AG10803 (cell line): ENCODE results near the gene ZNF543.
"Not testable (repeated sequence)": the region's sequence is repeated elsewhere in the genome, so short reads cannot be mapped to it uniquely, and the experiment has no call there.

Source experiments
- DNase-seq: peaks from one replicate; pipeline ENCODE4 v3.0.0; 2010; ENCODE audit warnings: low read depth
- H3K4me3 ChIP-seq: 2 replicates; pipeline ENCODE4 v1.5.1; 2011; ENCODE audit warnings: mild to moderate bottlenecking, low read length, control low read depth
- CTCF ChIP-seq: conservative IDR thresholded peaks from 2 replicates; pipeline ENCODE4 v1.5.1; 2011; ENCODE audit warnings: mild to moderate bottlenecking, low read length, control low read depth, inconsistent platforms

ZNF543 gene

GRCh38 chr19:57320180-57321084 is at the start of gene ZNF543:
ZNF543 (plus strand) TSS chr19:57320472; CDS start chr19:57320854, 382 bp downstream.
- peak within 1 kb of the TSS; percentile 87 for H3K4me3 ChIP-seq
- TF ChIP-seq CTCF: peak; percentile 22; the same call in 1 of the 2 replicates
- peak; percentile 94 for DNase-seq

- TF ChIP-seq CTCF: no peak
- DNase-seq: no peak
- no peak overlapping the region for H3K4me3 ChIP-seq
Observed at GRCh38 chr19:57271280-57271679, 49.0 kb upstream of the ZNF543 start.

- no peak for DNase-seq
- no peak for TF ChIP-seq CTCF
- no peak overlapping the region for H3K4me3 ChIP-seq
Observed at GRCh38 chr19:57273014-57273413, 47.3 kb upstream of the ZNF543 start.

- no peak for TF ChIP-seq CTCF
- no peak for DNase-seq
- H3K4me3 ChIP-seq: no peak overlapping the region
Observed at GRCh38 chr19:57276430-57276829, 43.8 kb upstream of the ZNF543 start.

- peak; percentile 32 for DNase-seq
- not testable (repeated sequence) for H3K4me3 ChIP-seq
Observed at GRCh38 chr19:57278481-57278880, 41.8 kb upstream of the ZNF543 start.

- H3K4me3 ChIP-seq: peak overlapping the region; percentile 96
- TF ChIP-seq CTCF: peak; percentile 40
- DNase-seq: peak; percentile 97
Observed at GRCh38 chr19:57279418-57280164, 40.7 kb upstream of the ZNF543 start.

GRCh38 chr19:57280165-57280961 is 39.9 kb upstream of the ZNF543 start, which contains the start of gene ZNF460:
ZNF460 (plus strand) TSS chr19:57280485; CDS start chr19:57280807, 322 bp downstream.
- TF ChIP-seq CTCF: no peak
- DNase-seq: peak; percentile 98
- H3K4me3 ChIP-seq: peak within 1 kb of the TSS; percentile 96
